ENCODE measurements around the gene OR51Q1.

DNA sequence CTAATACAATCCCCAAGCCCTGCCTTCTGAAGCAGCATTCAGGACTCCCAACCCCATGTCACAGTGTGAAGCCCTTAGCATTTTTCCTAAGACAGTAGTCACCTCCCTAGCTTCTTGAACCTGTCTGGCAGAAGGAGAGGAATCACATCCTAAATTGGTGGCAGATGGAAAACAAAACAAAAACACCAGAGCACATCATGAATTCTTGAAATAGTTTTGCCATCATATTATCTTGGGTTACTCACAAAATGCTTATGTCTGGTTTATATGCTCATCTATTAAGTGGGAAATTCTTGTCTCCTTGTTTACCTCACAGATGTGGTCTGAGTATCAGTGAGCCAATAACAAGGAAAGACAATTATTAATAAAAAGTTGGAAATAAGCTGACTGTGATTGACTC, 23.0 kb upstream of the OR51Q1 start:
- TF ChIP-seq, protein P1, sequence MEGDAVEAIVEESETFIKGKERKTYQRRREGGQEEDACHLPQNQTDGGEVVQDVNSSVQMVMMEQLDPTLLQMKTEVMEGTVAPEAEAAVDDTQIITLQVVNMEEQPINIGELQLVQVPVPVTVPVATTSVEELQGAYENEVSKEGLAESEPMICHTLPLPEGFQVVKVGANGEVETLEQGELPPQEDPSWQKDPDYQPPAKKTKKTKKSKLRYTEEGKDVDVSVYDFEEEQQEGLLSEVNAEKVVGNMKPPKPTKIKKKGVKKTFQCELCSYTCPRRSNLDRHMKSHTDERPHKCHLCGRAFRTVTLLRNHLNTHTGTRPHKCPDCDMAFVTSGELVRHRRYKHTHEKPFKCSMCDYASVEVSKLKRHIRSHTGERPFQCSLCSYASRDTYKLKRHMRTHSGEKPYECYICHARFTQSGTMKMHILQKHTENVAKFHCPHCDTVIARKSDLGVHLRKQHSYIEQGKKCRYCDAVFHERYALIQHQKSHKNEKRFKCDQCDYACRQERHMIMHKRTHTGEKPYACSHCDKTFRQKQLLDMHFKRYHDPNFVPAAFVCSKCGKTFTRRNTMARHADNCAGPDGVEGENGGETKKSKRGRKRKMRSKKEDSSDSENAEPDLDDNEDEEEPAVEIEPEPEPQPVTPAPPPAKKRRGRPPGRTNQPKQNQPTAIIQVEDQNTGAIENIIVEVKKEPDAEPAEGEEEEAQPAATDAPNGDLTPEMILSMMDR (IDR thresholded peaks at IDR 0.05) = no peak
- TF ChIP-seq EZH2 (IDR thresholded peaks at IDR 0.05; ENCODE audit: borderline replicate concordance, insufficient read depth, low read depth, low read length, poor library complexity, severe bottlenecking) = no peak
